Astrocyte of the cerebellum (primary cell): ENCODE data around the gene SIMC1.

Experiments used
- DNase-seq: peaks from one replicate; pipeline ENCODE4 v3.0.0-alpha.2; 2011; ENCODE audit warnings: low read depth
- H3K4me3 ChIP-seq: 2 replicates; pipeline ENCODE4 v1.5.1; 2011; ENCODE audit warnings: mild to moderate bottlenecking, low read depth, low read length, moderate library complexity
- CTCF ChIP-seq: IDR thresholded peaks from 2 replicates; pipeline ENCODE4 v1.5.1; 2012; ENCODE audit warnings: low read length, low read depth, moderate library complexity, mild to moderate bottlenecking; ENCODE audit errors: missing control alignments
- in situ Hi-C: cut with HindIII; loops from 2 replicates; pipeline ENCODE4 v1.10.0; 2017; ENCODE audit warnings: low sequenced_read_pairs

Gene SIMC1

GRCh38 chr5:176394096-176394495, 155.9 kb downstream of the SIMC1 start:
- TF ChIP-seq CTCF, result no peak
- no peak overlapping the region for H3K4me3 ChIP-seq
- DNase-seq, result no peak
- in situ Hi-C loops, result no loop called here

GRCh38 chr5:176394881-176395675, 156.9 kb downstream of the SIMC1 start:
- no peak for TF ChIP-seq CTCF
- no peak overlapping the region for H3K4me3 ChIP-seq
- no peak for DNase-seq
- in situ Hi-C loops, result no loop called here
